Right lobe of liver (tissue), 6 donors: ENCODE measurements around the gene ENC1. TPM values are rescaled to one million over a fixed set of nuclear protein-coding genes. Genes with fewer than 3 reads are reported as not detected.

Experiments
- ATAC-seq, 4 donors: fragments of 200-7000 bp; cut with Tn5 transposase; one replicate each; pipeline ENCODE4 v1.9.1; 2020; ENCODE audit warnings: mild to moderate bottlenecking in 4 of 4, moderate library complexity in 4 of 4
- DNase-seq, 3 donors: peaks; one replicate each; pipeline ENCODE4 v3.0.0-alpha.2; 2020
- H3K27ac ChIP-seq, 3 donors: fragments of 200-600 bp; one replicate each; pipeline ENCODE4 v1.8.0; 2022
- H3K27me3 ChIP-seq, 2 donors: fragments of 200-600 bp; one replicate each; pipeline ENCODE4 v1.8.0; 2022
- H3K36me3 ChIP-seq, 4 donors: fragments of 200-600 bp; sonication (generic) in 1 of 4; one replicate each; pipeline versions ENCODE4 v1.5.1 to v1.8.0; 2017 to 2022; ENCODE audit warnings: control low read depth in 1 of 4
- H3K4me1 ChIP-seq, 4 donors: fragments of 200-600 bp; sonication (generic) in 1 of 4; one replicate each; pipeline versions ENCODE4 v1.5.1 to v1.8.0; 2017 to 2022; ENCODE audit warnings: control low read depth in 1 of 4
- H3K4me3 ChIP-seq, 3 donors: fragments of 200-600 bp; one replicate each; pipeline ENCODE4 v1.8.0; 2022
- H3K9me3 ChIP-seq, 4 donors: fragments of 200-600 bp; sonication (generic) in 1 of 4; one replicate each; pipeline versions ENCODE4 v1.5.1 to v1.8.0; 2017 to 2022; ENCODE audit warnings: control low read depth in 1 of 4
- POLR2A ChIP-seq: fragments of 450-650 bp; IDR thresholded peaks from one replicate; pipeline ENCODE4 v1.6.1; 2017; ENCODE audit warnings: antibody characterized with exemption, mild to moderate bottlenecking
- WGBS: methylation state at CpG from one replicate; pipeline ENCODE4 v1.1.6; 2018; ENCODE audit warnings: low coverage, low lambda C conversion rate; ENCODE audit not compliant: insufficient coverage; ENCODE audit errors: missing lambda C conversion rate; 5-methylcytosine and 5-hydroxymethylcytosine counted together
- intact Hi-C, 2 donors: fragments of 100-400 bp; cut with DNase I; formaldehyde crosslinking; loops; one replicate each; pipeline versions ENCODE4 v1.11.2 to v1.14.1; 2022
- total RNA-seq, 6 experiments: library from RNA; depleted of rRNA in 2 of 6; stranded (reverse); fragments of >200 nt in 2 of 6; fragmentation: NEBNext Ultra II Directional in 3 of 6; extraction: Animal tissue kit (Norgen Biotek cat#: 25700) in 3 of 6; gene quantifications; one replicate each; pipeline versions ENCODE4 v1.1.0 to v1.2.4, GENCODE V29; 2016 to 2023
- TF ChIP-seq, protein P1 (sequence below), 4 donors: fragments of 200-600 bp in 3 of 4; fragments of 450-650 bp in 1 of 4; IDR thresholded peaks; one replicate each; pipeline versions ENCODE4 v1.5.1 to v1.8.0; 2016 to 2022; ENCODE audit warnings: antibody characterized with exemption in 4 of 4, mild to moderate bottlenecking in 2 of 4
- donor health status: DM: no; HTN: yes; CAD: no.
- donor health status: DM: no; HTN: no; CAD: no.
- donor health status: DM: no; HTN: no; CAD: no.
- donor health status: DM: no; HTN: yes; CAD: no.
- donor health status: DM: no; HTN: yes; CAD: no.

ENC1 gene
- total RNA-seq, 6 experiments from 2014 or later: 4.5 to 6.8 (median 5.5) TPM

DNA sequence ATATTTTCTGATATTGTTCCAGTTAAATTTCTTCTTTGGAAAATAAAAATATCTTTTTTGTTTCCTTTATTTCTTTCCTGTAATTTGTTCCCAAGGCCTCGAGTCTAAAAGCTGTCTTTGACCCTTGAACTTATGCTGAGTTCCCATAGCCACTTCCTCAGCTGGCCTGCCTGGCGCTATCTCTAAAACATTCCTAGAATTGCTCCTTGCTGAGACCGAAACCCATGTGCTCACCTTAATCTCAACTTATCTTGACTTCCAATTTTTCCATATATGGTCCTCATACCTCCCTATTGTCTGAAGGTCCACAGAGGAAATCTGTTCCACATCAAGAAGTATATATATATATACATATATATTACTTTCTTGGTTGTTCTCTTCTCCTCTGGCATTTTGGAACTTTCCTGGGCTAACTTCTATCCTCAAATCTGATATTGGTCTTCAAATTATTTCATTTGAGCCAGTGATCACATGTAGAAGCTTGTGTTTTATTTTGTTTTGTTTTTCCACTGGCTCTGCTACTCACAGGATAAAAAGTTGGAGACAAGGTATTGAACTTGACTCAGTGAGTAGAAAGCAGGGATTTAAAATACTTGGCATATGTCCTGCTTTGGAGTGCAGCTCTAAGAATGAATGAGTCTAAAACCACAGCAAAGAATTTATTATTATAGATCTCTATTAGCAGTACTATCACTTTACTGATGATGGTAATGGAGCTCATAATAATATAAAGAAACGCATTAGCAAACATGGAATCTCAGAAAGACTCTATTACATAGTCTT is 45.2 kb downstream of the ENC1 start:
- 35% methylated on average over 4 of the region's 4 CpGs for WGBS
- no peaks in the 10 kb centered on the region for H3K9me3 ChIP-seq
- no peak overlapping the region for H3K4me3 ChIP-seq
- TF ChIP-seq, protein P1, sequence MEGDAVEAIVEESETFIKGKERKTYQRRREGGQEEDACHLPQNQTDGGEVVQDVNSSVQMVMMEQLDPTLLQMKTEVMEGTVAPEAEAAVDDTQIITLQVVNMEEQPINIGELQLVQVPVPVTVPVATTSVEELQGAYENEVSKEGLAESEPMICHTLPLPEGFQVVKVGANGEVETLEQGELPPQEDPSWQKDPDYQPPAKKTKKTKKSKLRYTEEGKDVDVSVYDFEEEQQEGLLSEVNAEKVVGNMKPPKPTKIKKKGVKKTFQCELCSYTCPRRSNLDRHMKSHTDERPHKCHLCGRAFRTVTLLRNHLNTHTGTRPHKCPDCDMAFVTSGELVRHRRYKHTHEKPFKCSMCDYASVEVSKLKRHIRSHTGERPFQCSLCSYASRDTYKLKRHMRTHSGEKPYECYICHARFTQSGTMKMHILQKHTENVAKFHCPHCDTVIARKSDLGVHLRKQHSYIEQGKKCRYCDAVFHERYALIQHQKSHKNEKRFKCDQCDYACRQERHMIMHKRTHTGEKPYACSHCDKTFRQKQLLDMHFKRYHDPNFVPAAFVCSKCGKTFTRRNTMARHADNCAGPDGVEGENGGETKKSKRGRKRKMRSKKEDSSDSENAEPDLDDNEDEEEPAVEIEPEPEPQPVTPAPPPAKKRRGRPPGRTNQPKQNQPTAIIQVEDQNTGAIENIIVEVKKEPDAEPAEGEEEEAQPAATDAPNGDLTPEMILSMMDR (IDR thresholded peaks at IDR 0.05): peak in 1 of 4 donors; percentile 4
- no peak for TF ChIP-seq POLR2A
- H3K4me1 ChIP-seq: peaks cover 0 to 22% (median 4%) of the 10 kb centered on the region in 4 donors
- no peaks in the 10 kb centered on the region for H3K27me3 ChIP-seq
- peak overlapping the region in 1 of 3 donors; percentile 7 for H3K27ac ChIP-seq
- intact Hi-C loops: no loop called here
- no peak for DNase-seq
- H3K36me3 ChIP-seq: no peaks in the 10 kb centered on the region
- ATAC-seq: peak; percentile 68 to 86 (median 79)

DNA sequence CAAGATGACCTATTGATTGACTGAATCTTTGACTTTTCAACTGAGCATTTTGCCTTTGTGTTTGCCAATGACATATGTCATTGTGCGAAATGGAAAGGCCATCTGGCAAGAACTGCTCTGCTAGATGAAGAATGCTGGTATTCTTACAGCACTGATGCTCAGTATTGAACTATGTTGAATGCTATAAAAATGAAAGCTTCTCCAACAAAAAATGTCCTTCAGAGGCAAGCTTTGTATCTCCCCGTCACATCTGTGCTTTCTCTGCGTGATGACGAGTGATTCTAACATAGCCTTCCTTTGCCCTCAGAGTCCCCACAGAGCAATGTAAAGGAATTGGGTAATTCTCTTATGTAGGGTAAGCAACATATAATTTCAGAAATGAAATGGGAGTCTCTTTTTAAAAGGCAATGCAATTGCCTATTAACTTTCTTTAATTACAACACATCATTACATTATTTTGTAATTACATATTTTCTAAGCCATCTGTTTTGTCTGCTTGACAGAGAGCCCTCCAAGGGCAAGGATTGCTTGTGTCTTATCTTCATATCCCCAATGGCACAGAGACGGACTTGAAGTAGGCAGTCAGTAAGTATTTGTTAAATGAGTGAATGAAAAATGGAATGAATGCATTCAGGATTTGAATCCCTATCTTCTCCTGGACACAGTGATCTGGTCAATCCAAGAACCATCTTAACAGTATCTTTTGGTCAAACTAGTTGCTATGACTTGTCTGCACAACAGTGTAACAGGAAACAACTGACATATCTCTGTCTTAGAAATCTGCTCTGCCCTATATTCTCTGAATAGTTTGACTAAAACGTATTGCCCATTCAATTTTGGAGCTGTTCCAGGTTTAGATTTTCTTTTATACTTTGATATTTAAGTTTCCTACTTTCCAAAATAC is 46.1 kb downstream of the ENC1 start:
- ATAC-seq: no peak
- Histone ChIP-seq H3K27me3 (no peaks in the 10 kb centered on the region), H3K36me3 (no peaks in the 10 kb centered on the region), H3K4me1 (peaks cover 0 to 28% (median 4%) of the 10 kb centered on the region in 4 donors), H3K4me3 (no peak overlapping the region), H3K9me3 (no peaks in the 10 kb centered on the region), H3K27ac (peak overlapping the region in 1 of 3 donors; percentile 7)
- intact Hi-C loops: no loop called here
- DNase-seq: no peak
- WGBS: 69% methylated on average over 6 of the region's 6 CpGs
- TF ChIP-seq, protein P1 (IDR thresholded peaks at IDR 0.05): no peak
- no peak for TF ChIP-seq POLR2A

DNA sequence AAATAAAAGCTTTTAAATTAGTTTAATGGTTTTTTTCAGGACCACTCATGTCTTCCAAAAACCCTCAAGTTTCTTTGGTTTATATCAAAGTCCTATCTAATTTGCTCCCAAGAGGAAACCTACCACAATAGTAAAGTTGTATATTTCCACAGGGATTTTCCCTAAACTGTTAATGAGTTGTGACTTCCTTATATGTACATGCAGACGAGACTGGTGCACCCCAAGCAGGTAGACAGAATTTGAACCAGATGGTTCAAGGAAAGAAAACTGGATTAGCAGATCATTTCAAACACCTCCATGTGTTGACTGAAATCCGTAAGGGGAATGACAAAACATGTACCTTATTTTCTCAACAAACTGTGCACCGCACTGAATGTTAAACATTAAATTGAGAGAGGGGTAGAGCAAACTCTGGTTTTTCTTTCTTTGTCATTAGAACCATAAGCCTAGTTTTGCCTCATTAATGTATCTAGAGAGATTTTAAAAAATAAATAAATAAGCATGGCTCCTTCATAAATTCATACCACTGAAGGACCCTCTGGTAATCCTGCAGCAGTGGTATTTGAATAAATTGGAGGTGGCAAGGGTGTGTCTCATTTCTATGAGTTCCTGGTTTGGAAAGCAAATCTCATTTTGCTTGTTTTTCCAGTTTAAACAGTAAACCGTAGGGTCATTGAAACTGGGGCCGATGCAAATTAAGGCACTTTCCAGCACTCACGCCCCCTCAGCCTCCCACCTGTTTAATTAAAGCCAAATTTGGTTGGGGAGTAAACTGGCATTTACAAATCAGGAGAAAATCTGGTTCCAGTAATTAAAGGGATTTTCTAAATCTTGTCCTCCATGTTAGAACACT is 51.1 kb downstream of the ENC1 start:
- Histone ChIP-seq H3K27me3 (no peaks in the 10 kb centered on the region), H3K4me3 (no peak overlapping the region), H3K9me3 (no peaks in the 10 kb centered on the region), H3K4me1 (peaks cover 0 to 16% (median 5%) of the 10 kb centered on the region in 4 donors), H3K36me3 (no peaks in the 10 kb centered on the region), H3K27ac (peak overlapping the region in 2 of 3 donors; percentile 7 to 55)
- WGBS: 22% methylated on average over 6 of the region's 6 CpGs
- no peak for DNase-seq
- peak; percentile 69 to 84 (median 74) for ATAC-seq
- intact Hi-C loops: no loop called here
- TF ChIP-seq, protein P1 (IDR thresholded peaks at IDR 0.05): no peak
- TF ChIP-seq POLR2A: no peak

DNA sequence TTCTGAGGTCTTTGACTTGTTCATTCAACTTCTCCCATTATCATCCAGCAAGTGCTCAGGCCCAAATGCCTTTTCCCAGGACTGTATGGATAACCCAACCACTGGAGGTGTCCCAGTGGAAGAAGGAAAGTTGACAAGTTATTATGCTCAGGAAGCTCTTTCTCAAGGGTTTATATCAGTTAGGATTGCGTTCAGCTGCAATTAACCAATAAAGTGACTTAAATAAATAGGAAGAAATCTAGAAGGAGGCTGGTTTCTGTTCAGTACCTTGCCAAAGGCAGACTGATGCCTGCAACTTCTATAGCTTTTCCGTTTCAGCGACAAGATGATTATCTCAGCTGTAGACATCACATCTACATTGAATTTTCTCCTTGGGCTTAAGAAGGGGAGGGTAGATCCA is 52.1 kb downstream of the ENC1 start:
- ATAC-seq: no peak
- WGBS: 94% methylated on average over 3 of the region's 3 CpGs

More for the DNA sequence above, 52.1 kb downstream of the ENC1 start:
- H3K36me3 ChIP-seq: no peaks in the 10 kb centered on the region
- TF ChIP-seq POLR2A: no peak
- TF ChIP-seq, protein P1 (IDR thresholded peaks at IDR 0.05): no peak
- H3K4me1 ChIP-seq: peaks cover 0 to 16% (median 5%) of the 10 kb centered on the region in 4 donors
- no peaks in the 10 kb centered on the region for H3K9me3 ChIP-seq
- no peak overlapping the region for H3K4me3 ChIP-seq
- intact Hi-C loops: no loop called here
- no peak overlapping the region for H3K27ac ChIP-seq
- DNase-seq: no peak
- no peaks in the 10 kb centered on the region for H3K27me3 ChIP-seq
